Caco-2 (cell line): ENCODE measurements around the gene VWA1. TPM values are rescaled to one million over a fixed set of nuclear protein-coding genes. Genes with fewer than 3 reads are reported as not detected.

Source experiments
- BruUV-seq: library from RNA; stranded (reverse); fragments of 400-500 nt; replicated peaks from 2 replicates; lab custom pipeline; 2021; lab: Mats Ljungman, UMichigan
- CTCF ChIA-PET: fragments of 300-600 bp; sonication (Branson Sonifier 250); formaldehyde crosslinking; loops from one replicate; lab custom pipeline; 2022; ENCODE audit warnings: antibody characterized with exemption; lab: Charles Lee
- POLR2A ChIA-PET: fragments of 300-600 bp; sonication (Branson Sonifier 250); formaldehyde crosslinking; loops from one replicate; lab custom pipeline; 2022; ENCODE audit warnings: antibody characterized with exemption; lab: Charles Lee
- DNase-seq, 2 experiments: peaks; one replicate each; pipeline versions ENCODE4 v3.0.0 to v3.0.0-alpha.2; 2020 to 2022
- H3K27me3 ChIP-seq: replicated peaks from 2 replicates; pipeline ENCODE4 v1.6.0; 2011; ENCODE audit warnings: low read length; ENCODE audit not compliant: control insufficient read depth, insufficient read depth
- H3K36me3 ChIP-seq: 2 replicates; pipeline ENCODE4 v1.5.1; 2011; ENCODE audit warnings: low read length; ENCODE audit not compliant: control insufficient read depth, insufficient read depth
- H3K4me1 ChIP-seq: fragments of 250-450 bp; sonication (Bioruptor Pico); 2 replicates; pipeline ENCODE4 v1.5.1; 2020; ENCODE audit warnings: mild to moderate bottlenecking
- H3K4me3 ChIP-seq: 2 replicates; pipeline ENCODE4 v1.5.1; 2011; ENCODE audit warnings: low read depth, mild to moderate bottlenecking, control low read depth, low read length
- H3K9me3 ChIP-seq: fragments of 250-450 bp; sonication (Bioruptor Pico); 2 replicates; pipeline ENCODE4 v1.5.1; 2020; ENCODE audit warnings: mild to moderate bottlenecking, moderate library complexity
- H3K27ac Mint-ChIP-seq: one replicate; pipeline ENCODE4 v1.8.0; 2022; ENCODE audit warnings: mixed read lengths; ENCODE audit not compliant: unreplicated experiment
- H3K27me3 Mint-ChIP-seq: one replicate; pipeline ENCODE4 v1.8.0; 2022; ENCODE audit warnings: mixed read lengths; ENCODE audit not compliant: insufficient read depth, unreplicated experiment
- H3K36me3 Mint-ChIP-seq: one replicate; pipeline ENCODE4 v1.8.0; 2022; ENCODE audit warnings: mild to moderate bottlenecking, mixed read lengths; ENCODE audit not compliant: insufficient read depth, unreplicated experiment
- H3K4me1 Mint-ChIP-seq: one replicate; pipeline ENCODE4 v1.8.0; 2022; ENCODE audit warnings: low read depth, mixed read lengths; ENCODE audit not compliant: unreplicated experiment
- H3K4me3 Mint-ChIP-seq: one replicate; pipeline ENCODE4 v1.8.0; 2022; ENCODE audit warnings: mild to moderate bottlenecking, moderate library complexity, mixed read lengths; ENCODE audit not compliant: unreplicated experiment
- H3K9me3 Mint-ChIP-seq: one replicate; pipeline ENCODE4 v1.8.0; 2022; ENCODE audit warnings: mixed read lengths; ENCODE audit not compliant: unreplicated experiment
- intact Hi-C: fragments of 100-400 bp; cut with micrococcal nuclease; formaldehyde crosslinking; loops from one replicate; pipeline ENCODE4 v1.10.0; 2022; ENCODE audit not compliant: unreplicated experiment
- total RNA-seq: library from RNA; stranded (reverse); gene quantifications from 2 replicates; pipeline ENCODE4 v1.2.3, GENCODE V29; 2022
- TF ChIP-seq, protein P1 (sequence below), 2 experiments: fragments of 200-600 bp in 1 of 2; IDR thresholded peaks; 1 replicate in 1 of 2; 2 replicates in 1 of 2; pipeline versions ENCODE4 v1.5.1 to v1.8.0; 2011 to 2022; ENCODE audit warnings: antibody characterized with exemption in 1 of 2, control low read depth in 1 of 2, inconsistent platforms in 1 of 2, low read depth in 1 of 2, low read length in 1 of 2, mild to moderate bottlenecking in 1 of 2, moderate library complexity in 1 of 2; ENCODE audit not compliant: insufficient read depth in 1 of 2, severe bottlenecking in 1 of 2, unreplicated experiment in 1 of 2

VWA1 gene
- total RNA-seq, 1 experiment from 2014 or later: 74.7 TPM

DNA sequence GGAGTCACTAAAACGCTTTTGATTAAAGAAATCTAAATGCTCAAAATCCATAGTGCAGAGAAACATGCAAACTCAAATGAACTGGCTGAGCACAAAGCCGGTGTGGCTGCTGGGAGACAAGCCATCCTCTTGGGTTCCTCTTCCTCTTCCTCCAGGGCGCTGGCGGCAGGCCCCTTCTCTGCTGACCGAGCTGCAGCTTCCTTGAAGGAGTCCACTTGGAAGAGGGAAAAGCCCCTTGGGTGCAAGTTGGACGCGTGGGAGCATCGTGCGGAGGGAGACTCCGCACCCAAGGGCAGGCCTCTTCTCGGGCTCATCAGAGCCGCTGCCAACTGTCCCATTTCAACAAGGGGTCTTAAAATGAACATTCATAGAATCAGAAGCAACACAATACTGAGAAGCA lies 44.3 kb upstream of the VWA1 start:
- H3K4me1 ChIP-seq: no peaks in the 10 kb centered on the region
- Mint-ChIP-seq H3K27me3 (no peaks in the 10 kb centered on the region), H3K9me3 (no peaks in the 10 kb centered on the region), H3K4me3 (no peak overlapping the region), H3K27ac (no peak overlapping the region), H3K36me3 (peaks cover 96% of the 10 kb centered on the region), H3K4me1 (no peaks in the 10 kb centered on the region)
- intact Hi-C loops: no loop called here
- no peaks in the 10 kb centered on the region for H3K27me3 ChIP-seq
- ChIA-PET POLR2A (no interaction called here), CTCF (no interaction called here)
- TF ChIP-seq, protein P1, sequence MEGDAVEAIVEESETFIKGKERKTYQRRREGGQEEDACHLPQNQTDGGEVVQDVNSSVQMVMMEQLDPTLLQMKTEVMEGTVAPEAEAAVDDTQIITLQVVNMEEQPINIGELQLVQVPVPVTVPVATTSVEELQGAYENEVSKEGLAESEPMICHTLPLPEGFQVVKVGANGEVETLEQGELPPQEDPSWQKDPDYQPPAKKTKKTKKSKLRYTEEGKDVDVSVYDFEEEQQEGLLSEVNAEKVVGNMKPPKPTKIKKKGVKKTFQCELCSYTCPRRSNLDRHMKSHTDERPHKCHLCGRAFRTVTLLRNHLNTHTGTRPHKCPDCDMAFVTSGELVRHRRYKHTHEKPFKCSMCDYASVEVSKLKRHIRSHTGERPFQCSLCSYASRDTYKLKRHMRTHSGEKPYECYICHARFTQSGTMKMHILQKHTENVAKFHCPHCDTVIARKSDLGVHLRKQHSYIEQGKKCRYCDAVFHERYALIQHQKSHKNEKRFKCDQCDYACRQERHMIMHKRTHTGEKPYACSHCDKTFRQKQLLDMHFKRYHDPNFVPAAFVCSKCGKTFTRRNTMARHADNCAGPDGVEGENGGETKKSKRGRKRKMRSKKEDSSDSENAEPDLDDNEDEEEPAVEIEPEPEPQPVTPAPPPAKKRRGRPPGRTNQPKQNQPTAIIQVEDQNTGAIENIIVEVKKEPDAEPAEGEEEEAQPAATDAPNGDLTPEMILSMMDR (IDR thresholded peaks at IDR 0.05; ENCODE audit: insufficient read depth in 1 of 2, low read depth in 1 of 2, low read length in 1 of 2, severe bottlenecking in 1 of 2, unreplicated experiment in 1 of 2): no peak
- H3K9me3 ChIP-seq: no peaks in the 10 kb centered on the region
- H3K4me3 ChIP-seq: no peak overlapping the region
- no TSS peak for BruUV-seq
- no peak for DNase-seq
- H3K36me3 ChIP-seq: no peaks in the 10 kb centered on the region; the same call in none of the 2 replicates

DNA sequence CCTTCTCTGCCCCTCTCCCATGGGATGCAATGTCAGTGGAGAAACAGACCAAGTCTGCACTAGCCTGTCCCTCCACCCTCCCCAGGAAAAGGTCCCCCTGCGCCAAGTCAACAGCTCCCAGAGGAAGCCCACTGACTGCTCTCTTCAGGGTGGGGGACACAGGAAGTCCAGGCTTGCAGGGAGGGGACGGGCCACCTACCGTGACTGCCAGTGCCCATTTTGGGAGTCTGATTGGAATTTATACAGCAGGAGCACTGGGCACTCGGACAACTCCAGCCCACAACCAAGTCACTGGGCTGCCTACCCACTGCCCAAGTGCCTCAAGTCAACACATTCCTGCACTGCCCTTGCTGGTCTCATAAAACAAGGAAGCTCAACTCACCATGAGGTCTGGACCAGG lies 42.5 kb upstream of the VWA1 start:
- TF ChIP-seq, protein P1 (IDR thresholded peaks at IDR 0.05; ENCODE audit: insufficient read depth in 1 of 2, low read depth in 1 of 2, low read length in 1 of 2, severe bottlenecking in 1 of 2, unreplicated experiment in 1 of 2): no peak
- Mint-ChIP-seq H3K27me3 (no peaks in the 10 kb centered on the region), H3K27ac (no peak overlapping the region), H3K4me3 (no peak overlapping the region), H3K4me1 (no peaks in the 10 kb centered on the region), H3K9me3 (no peaks in the 10 kb centered on the region), H3K36me3 (peaks cover 90% of the 10 kb centered on the region)
- ChIA-PET CTCF (no interaction called here), POLR2A (interaction anchor here (0.6 kb wide), 1 partner anchor 14 kb away, joined by 9 read pairs; no protein-coding TSS in a partner anchor)
- H3K4me1 ChIP-seq: peaks cover 10% of the 10 kb centered on the region; the same call in 1 of the 2 replicates
- H3K36me3 ChIP-seq: no peaks in the 10 kb centered on the region; the same call in none of the 2 replicates
- H3K9me3 ChIP-seq: no peaks in the 10 kb centered on the region
- DNase-seq: no peak
- no TSS peak for BruUV-seq
- intact Hi-C loops: no loop called here
- H3K27me3 ChIP-seq: no peaks in the 10 kb centered on the region
- no peak overlapping the region for H3K4me3 ChIP-seq

DNA sequence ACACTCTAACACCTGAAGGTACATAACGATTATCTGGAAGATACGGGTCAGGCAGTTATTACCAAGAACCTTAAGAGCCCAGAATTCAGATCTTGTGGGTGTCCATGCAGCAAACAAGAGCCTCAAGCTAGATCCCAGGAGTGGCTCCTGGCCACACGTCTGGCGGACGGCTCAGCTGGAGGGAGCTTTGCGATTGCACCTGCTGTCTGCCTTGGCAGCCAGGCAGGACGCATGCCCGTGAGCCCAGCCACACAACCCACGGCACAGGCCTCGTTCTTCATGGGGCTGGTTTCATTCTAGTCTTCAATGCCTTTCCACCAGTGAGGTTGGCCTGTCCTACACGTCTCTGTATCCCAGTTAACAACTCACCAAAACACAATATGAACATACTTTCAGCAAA lies 42.1 kb upstream of the VWA1 start:
- no peaks in the 10 kb centered on the region for H3K9me3 Mint-ChIP-seq
- TF ChIP-seq, protein P1 (IDR thresholded peaks at IDR 0.05; ENCODE audit: insufficient read depth in 1 of 2, low read depth in 1 of 2, low read length in 1 of 2, severe bottlenecking in 1 of 2, unreplicated experiment in 1 of 2): no peak
- ChIA-PET POLR2A (interaction anchor here (0.6 kb wide), 1 partner anchor 15 kb away, joined by 9 read pairs; no protein-coding TSS in a partner anchor), CTCF (no interaction called here)
- BruUV-seq: no TSS peak
- Histone ChIP-seq H3K27me3 (no peaks in the 10 kb centered on the region), H3K9me3 (no peaks in the 10 kb centered on the region), H3K36me3 (no peaks in the 10 kb centered on the region; the same call in 1 of the 2 replicates), H3K4me3 (no peak overlapping the region), H3K4me1 (peaks cover 12% of the 10 kb centered on the region; the same call in 1 of the 2 replicates)
- H3K36me3 Mint-ChIP-seq: peaks cover 90% of the 10 kb centered on the region
- H3K27me3 Mint-ChIP-seq: no peaks in the 10 kb centered on the region
- no peak overlapping the region for H3K4me3 Mint-ChIP-seq
- no peaks in the 10 kb centered on the region for H3K4me1 Mint-ChIP-seq
- DNase-seq: no peak
- no peak overlapping the region for H3K27ac Mint-ChIP-seq
- intact Hi-C loops: no loop called here
